Measurements from ENCODE around the gene RTL10.
"Not testable (repeated sequence)": the region's sequence is repeated elsewhere in the genome, so short reads cannot be mapped to it uniquely, and the experiment has no call there.

RTL10 gene

GRCh38 chr22:19832476-19833108 is 22.1 kb downstream of the RTL10 start:
- Histone ChIP-seq H3K27me3 (ENCODE audit: control insufficient read depth in 2 of 2, insufficient read depth in 2 of 2, low read length in 2 of 2) (no peaks in the 10 kb centered on the region), H3K27ac (ENCODE audit: low read depth in 2 of 2, low read length in 2 of 2) (no peak overlapping the region), H3K4me3 (ENCODE audit: low read length in 2 of 2) (no peak overlapping the region), H3K36me3 (ENCODE audit: control insufficient read depth in 2 of 2, insufficient read depth in 2 of 2, low read length in 2 of 2) (no peaks in the 10 kb centered on the region), H3K9ac (ENCODE audit: low read depth in 1 of 2, low read length in 2 of 2) (no peak overlapping the region), H3K9me3 (ENCODE audit: control insufficient read depth in 2 of 2, low read length in 2 of 2) (no peaks in the 10 kb centered on the region), H3K4me1 (ENCODE audit: control insufficient read depth in 2 of 2, insufficient read depth in 2 of 2, low read length in 2 of 2) (no peaks in the 10 kb centered on the region)

DNA sequence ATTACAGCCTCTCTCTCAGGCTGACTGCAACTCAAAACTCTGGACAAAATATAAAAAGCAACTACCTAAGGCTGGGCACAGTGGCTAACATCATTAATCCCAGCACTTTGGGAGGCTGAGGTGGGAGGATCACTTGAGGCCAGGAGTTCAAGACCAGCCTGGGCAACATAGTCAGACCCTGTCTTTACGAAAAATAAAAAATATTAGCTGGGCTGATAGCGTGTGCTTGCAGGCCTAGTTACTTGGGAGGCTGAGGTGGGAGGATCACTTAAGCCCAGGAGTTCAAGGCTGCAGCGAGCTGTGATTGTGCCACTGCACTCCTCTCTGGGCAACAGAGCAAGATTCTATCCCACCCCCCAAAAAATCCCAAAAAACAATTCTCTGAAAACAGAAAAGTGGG is 22.7 kb downstream of the RTL10 start:
- H3K36me3 ChIP-seq (ENCODE audit: control insufficient read depth in 2 of 2, insufficient read depth in 2 of 2, low read length in 2 of 2); H3K4me1 ChIP-seq (ENCODE audit: control insufficient read depth in 2 of 2, insufficient read depth in 2 of 2, low read length in 2 of 2); H3K9ac ChIP-seq (ENCODE audit: low read depth in 1 of 2, low read length in 2 of 2); H3K27ac ChIP-seq (ENCODE audit: low read depth in 2 of 2, low read length in 2 of 2); H3K9me3 ChIP-seq (ENCODE audit: control insufficient read depth in 2 of 2, low read length in 2 of 2); H3K4me3 ChIP-seq (ENCODE audit: low read length in 2 of 2); H3K27me3 ChIP-seq (ENCODE audit: control insufficient read depth in 2 of 2, insufficient read depth in 2 of 2, low read length in 2 of 2): not testable (repeated sequence)

- Histone ChIP-seq H3K27me3 (ENCODE audit: control insufficient read depth in 2 of 2, insufficient read depth in 2 of 2, low read length in 2 of 2) (no peaks in the 10 kb centered on the region), H3K9me3 (ENCODE audit: control insufficient read depth in 2 of 2, low read length in 2 of 2) (no peaks in the 10 kb centered on the region), H3K36me3 (ENCODE audit: control insufficient read depth in 2 of 2, insufficient read depth in 2 of 2, low read length in 2 of 2) (no peaks in the 10 kb centered on the region), H3K27ac (ENCODE audit: low read depth in 2 of 2, low read length in 2 of 2) (no peak overlapping the region), H3K4me3 (ENCODE audit: low read length in 2 of 2) (no peak overlapping the region), H3K4me1 (ENCODE audit: control insufficient read depth in 2 of 2, insufficient read depth in 2 of 2, low read length in 2 of 2) (no peaks in the 10 kb centered on the region), H3K9ac (ENCODE audit: low read depth in 1 of 2, low read length in 2 of 2) (no peak overlapping the region)
Measured at GRCh38 chr22:19831016-19831415, 23.7 kb downstream of the RTL10 start.

DNA sequence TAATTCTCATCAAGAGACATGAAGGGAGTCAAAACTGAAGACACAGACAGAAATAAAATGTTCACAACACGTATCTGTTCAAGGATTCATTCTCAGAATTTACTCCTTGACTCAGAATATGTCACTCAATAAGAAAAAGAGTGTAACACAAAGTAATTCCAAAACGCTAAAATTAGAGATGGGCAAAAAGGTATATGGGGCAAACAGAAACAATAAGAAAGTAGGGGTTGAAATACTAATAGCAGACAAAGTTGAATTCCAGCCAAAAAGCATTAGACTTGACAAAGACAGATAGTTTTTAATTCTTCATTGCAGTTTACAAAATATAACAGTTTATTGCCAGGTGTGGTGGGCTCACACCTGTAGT is 26.7 kb downstream of the RTL10 start:
- no peaks in the 10 kb centered on the region for H3K9me3 ChIP-seq (ENCODE audit: control insufficient read depth in 2 of 2, low read length in 2 of 2)
- H3K36me3 ChIP-seq (ENCODE audit: control insufficient read depth in 2 of 2, insufficient read depth in 2 of 2, low read length in 2 of 2) = no peaks in the 10 kb centered on the region
- H3K4me1 ChIP-seq (ENCODE audit: control insufficient read depth in 2 of 2, insufficient read depth in 2 of 2, low read length in 2 of 2) = no peaks in the 10 kb centered on the region
- H3K27me3 ChIP-seq (ENCODE audit: control insufficient read depth in 2 of 2, insufficient read depth in 2 of 2, low read length in 2 of 2) = no peaks in the 10 kb centered on the region
- H3K9ac ChIP-seq (ENCODE audit: low read depth in 1 of 2, low read length in 2 of 2) = no peak overlapping the region
- no peak overlapping the region for H3K27ac ChIP-seq (ENCODE audit: low read depth in 2 of 2, low read length in 2 of 2)
- no peak overlapping the region for H3K4me3 ChIP-seq (ENCODE audit: low read length in 2 of 2)

DNA sequence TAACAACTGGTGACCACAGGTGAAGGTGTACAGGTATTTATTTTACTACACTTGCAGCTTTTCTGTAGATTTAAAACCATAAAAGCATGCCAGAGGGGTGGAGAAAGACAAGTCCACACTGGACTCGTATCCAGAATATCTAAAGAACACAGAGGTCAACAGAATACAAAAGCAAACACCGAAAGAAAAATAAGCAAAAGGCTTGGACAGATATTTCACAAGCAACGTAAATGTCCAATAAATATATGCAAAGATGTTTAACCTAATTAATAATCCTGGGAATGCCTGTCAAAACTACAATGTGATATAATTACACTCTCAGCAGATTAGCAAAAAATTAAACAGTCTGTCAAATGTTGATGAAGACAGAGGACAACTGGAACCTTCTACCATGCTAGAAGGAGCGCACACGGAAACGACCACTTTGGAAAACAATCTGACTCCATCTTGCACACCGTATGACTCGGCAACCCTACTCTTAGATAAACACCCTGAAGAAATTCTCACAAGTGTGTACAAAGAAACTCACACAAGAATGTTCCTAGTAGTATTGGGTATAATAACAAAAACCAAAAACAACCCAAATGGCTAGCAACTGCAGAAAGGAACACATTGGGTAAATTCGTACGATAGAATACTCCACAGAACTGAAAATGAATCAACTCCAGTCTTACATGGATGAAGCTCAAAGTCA is 27.2 kb downstream of the RTL10 start:
- Histone ChIP-seq H3K4me3 (ENCODE audit: low read length in 2 of 2) (no peak overlapping the region), H3K4me1 (ENCODE audit: control insufficient read depth in 2 of 2, insufficient read depth in 2 of 2, low read length in 2 of 2) (no peaks in the 10 kb centered on the region), H3K27ac (ENCODE audit: low read depth in 2 of 2, low read length in 2 of 2) (no peak overlapping the region), H3K27me3 (ENCODE audit: control insufficient read depth in 2 of 2, insufficient read depth in 2 of 2, low read length in 2 of 2) (no peaks in the 10 kb centered on the region), H3K9ac (ENCODE audit: low read depth in 1 of 2, low read length in 2 of 2) (no peak overlapping the region), H3K9me3 (ENCODE audit: control insufficient read depth in 2 of 2, low read length in 2 of 2) (no peaks in the 10 kb centered on the region), H3K36me3 (ENCODE audit: control insufficient read depth in 2 of 2, insufficient read depth in 2 of 2, low read length in 2 of 2) (no peaks in the 10 kb centered on the region)

DNA sequence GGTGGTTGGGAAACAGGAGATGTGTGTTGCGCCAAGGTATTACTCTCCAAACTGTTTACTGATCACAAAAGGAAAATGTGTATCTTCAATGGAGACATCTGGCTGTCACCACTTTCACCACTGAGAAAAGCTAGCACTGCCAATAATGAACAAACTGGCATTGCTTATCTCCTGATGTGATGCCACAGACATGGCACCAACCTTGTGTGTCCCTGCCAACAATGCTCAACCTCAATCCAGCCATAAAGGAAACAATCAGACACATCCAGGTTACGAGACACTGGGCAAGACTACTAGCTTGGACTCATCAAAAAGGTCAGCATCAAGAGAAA is 28.1 kb downstream of the RTL10 start:
- H3K4me1 ChIP-seq (ENCODE audit: control insufficient read depth in 2 of 2, insufficient read depth in 2 of 2, low read length in 2 of 2) = no peaks in the 10 kb centered on the region
- no peak overlapping the region for H3K9ac ChIP-seq (ENCODE audit: low read depth in 1 of 2, low read length in 2 of 2)
- H3K9me3 ChIP-seq (ENCODE audit: control insufficient read depth in 2 of 2, low read length in 2 of 2) = no peaks in the 10 kb centered on the region
- H3K27me3 ChIP-seq (ENCODE audit: control insufficient read depth in 2 of 2, insufficient read depth in 2 of 2, low read length in 2 of 2) = no peaks in the 10 kb centered on the region
- no peak overlapping the region for H3K27ac ChIP-seq (ENCODE audit: low read depth in 2 of 2, low read length in 2 of 2)
- H3K4me3 ChIP-seq (ENCODE audit: low read length in 2 of 2) = no peak overlapping the region
- H3K36me3 ChIP-seq (ENCODE audit: control insufficient read depth in 2 of 2, insufficient read depth in 2 of 2, low read length in 2 of 2) = no peaks in the 10 kb centered on the region

- no peak overlapping the region for H3K4me3 ChIP-seq (ENCODE audit: low read length in 2 of 2)
- no peaks in the 10 kb centered on the region for H3K36me3 ChIP-seq (ENCODE audit: control insufficient read depth in 2 of 2, insufficient read depth in 2 of 2, low read length in 2 of 2)
- H3K27ac ChIP-seq (ENCODE audit: low read depth in 2 of 2, low read length in 2 of 2) = no peak overlapping the region
- no peaks in the 10 kb centered on the region for H3K27me3 ChIP-seq (ENCODE audit: control insufficient read depth in 2 of 2, insufficient read depth in 2 of 2, low read length in 2 of 2)
- no peak overlapping the region for H3K9ac ChIP-seq (ENCODE audit: low read depth in 1 of 2, low read length in 2 of 2)
- H3K9me3 ChIP-seq (ENCODE audit: control insufficient read depth in 2 of 2, low read length in 2 of 2) = no peaks in the 10 kb centered on the region
- no peaks in the 10 kb centered on the region for H3K4me1 ChIP-seq (ENCODE audit: control insufficient read depth in 2 of 2, insufficient read depth in 2 of 2, low read length in 2 of 2)
Measured at GRCh38 chr22:19825904-19826618, 28.6 kb downstream of the RTL10 start.

- no peak overlapping the region for H3K9ac ChIP-seq (ENCODE audit: low read depth in 1 of 2, low read length in 2 of 2)
- H3K27me3 ChIP-seq (ENCODE audit: control insufficient read depth in 2 of 2, insufficient read depth in 2 of 2, low read length in 2 of 2) = no peaks in the 10 kb centered on the region
- H3K4me3 ChIP-seq (ENCODE audit: low read length in 2 of 2) = no peak overlapping the region
- no peak overlapping the region for H3K27ac ChIP-seq (ENCODE audit: low read depth in 2 of 2, low read length in 2 of 2)
- H3K36me3 ChIP-seq (ENCODE audit: control insufficient read depth in 2 of 2, insufficient read depth in 2 of 2, low read length in 2 of 2) = no peaks in the 10 kb centered on the region
- no peaks in the 10 kb centered on the region for H3K9me3 ChIP-seq (ENCODE audit: control insufficient read depth in 2 of 2, low read length in 2 of 2)
- H3K4me1 ChIP-seq (ENCODE audit: control insufficient read depth in 2 of 2, insufficient read depth in 2 of 2, low read length in 2 of 2) = no peaks in the 10 kb centered on the region
Measured at GRCh38 chr22:19824926-19825339, 29.7 kb downstream of the RTL10 start.

DNA sequence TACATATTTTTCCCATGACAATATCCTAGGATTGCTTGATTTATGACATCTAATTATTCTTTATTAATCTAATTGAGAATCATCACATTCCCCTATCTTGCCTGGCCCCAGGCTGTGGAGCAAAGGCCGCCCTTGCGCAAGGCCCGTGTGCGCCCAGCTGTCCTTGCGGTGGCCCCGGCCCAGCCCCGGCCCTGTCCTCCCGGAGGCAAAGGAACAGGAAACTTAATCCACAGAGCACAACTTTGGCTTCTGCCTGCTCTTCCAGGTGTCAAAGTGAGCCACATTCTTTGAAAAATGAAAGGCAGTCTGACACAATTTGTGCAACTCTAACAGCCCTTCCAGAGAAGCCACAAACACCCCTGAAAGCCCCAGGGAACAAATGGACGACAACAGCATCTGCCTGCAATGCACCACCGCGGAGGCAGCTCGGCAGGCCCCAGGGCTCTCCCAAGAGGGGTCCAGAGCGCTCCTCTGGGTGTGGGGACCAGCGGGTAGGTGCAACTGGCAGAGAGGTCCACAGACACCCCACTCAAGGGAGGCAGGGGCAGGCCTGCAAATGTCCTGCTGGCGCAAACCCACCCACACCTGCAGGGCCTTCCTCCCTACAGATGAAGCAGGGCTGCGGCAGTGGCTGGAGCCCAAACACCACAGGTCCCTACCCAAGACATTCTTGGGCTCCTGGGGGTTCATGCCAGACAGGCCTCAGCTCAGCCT is 30.3 kb downstream of the RTL10 start:
- H3K27ac ChIP-seq (ENCODE audit: low read depth in 2 of 2, low read length in 2 of 2) = no peak overlapping the region
- no peak overlapping the region for H3K4me3 ChIP-seq (ENCODE audit: low read length in 2 of 2)
- no peaks in the 10 kb centered on the region for H3K4me1 ChIP-seq (ENCODE audit: control insufficient read depth in 2 of 2, insufficient read depth in 2 of 2, low read length in 2 of 2)
- no peaks in the 10 kb centered on the region for H3K36me3 ChIP-seq (ENCODE audit: control insufficient read depth in 2 of 2, insufficient read depth in 2 of 2, low read length in 2 of 2)
- no peaks in the 10 kb centered on the region for H3K9me3 ChIP-seq (ENCODE audit: control insufficient read depth in 2 of 2, low read length in 2 of 2)
- no peaks in the 10 kb centered on the region for H3K27me3 ChIP-seq (ENCODE audit: control insufficient read depth in 2 of 2, insufficient read depth in 2 of 2, low read length in 2 of 2)
- no peak overlapping the region for H3K9ac ChIP-seq (ENCODE audit: low read depth in 1 of 2, low read length in 2 of 2)

DNA sequence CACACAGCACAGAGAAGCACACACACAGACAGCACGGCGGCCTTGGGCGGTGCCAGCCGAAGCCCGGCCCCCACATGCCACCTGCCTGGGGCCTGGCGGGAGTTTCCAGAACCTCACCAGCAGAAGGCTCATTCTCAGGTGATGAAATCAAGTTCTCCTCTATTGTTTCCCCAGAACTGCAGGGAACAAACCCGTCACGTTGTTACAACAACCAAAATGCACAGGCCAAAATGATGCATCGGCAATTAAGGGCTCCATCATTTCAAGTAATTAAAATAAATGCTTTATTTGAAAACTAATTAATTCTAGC is 30.8 kb downstream of the RTL10 start:
- Histone ChIP-seq H3K9me3 (ENCODE audit: control insufficient read depth in 2 of 2, low read length in 2 of 2) (no peaks in the 10 kb centered on the region), H3K27me3 (ENCODE audit: control insufficient read depth in 2 of 2, insufficient read depth in 2 of 2, low read length in 2 of 2) (no peaks in the 10 kb centered on the region), H3K36me3 (ENCODE audit: control insufficient read depth in 2 of 2, insufficient read depth in 2 of 2, low read length in 2 of 2) (no peaks in the 10 kb centered on the region), H3K4me1 (ENCODE audit: control insufficient read depth in 2 of 2, insufficient read depth in 2 of 2, low read length in 2 of 2) (no peaks in the 10 kb centered on the region), H3K27ac (ENCODE audit: low read depth in 2 of 2, low read length in 2 of 2) (no peak overlapping the region), H3K4me3 (ENCODE audit: low read length in 2 of 2) (no peak overlapping the region), H3K9ac (ENCODE audit: low read depth in 1 of 2, low read length in 2 of 2) (no peak overlapping the region)

Data from mucosa of rectum (tissue), 2 donors.